ENCODE results near the gene DTNBP1. TPM values are rescaled to one million over a fixed set of nuclear protein-coding genes. Genes with fewer than 3 reads are reported as not detected.

The DTNBP1 gene
- total and polyA plus RNA-seq, 4 donors = 26.2 to 37.1 (median 27.6) TPM

DNA sequence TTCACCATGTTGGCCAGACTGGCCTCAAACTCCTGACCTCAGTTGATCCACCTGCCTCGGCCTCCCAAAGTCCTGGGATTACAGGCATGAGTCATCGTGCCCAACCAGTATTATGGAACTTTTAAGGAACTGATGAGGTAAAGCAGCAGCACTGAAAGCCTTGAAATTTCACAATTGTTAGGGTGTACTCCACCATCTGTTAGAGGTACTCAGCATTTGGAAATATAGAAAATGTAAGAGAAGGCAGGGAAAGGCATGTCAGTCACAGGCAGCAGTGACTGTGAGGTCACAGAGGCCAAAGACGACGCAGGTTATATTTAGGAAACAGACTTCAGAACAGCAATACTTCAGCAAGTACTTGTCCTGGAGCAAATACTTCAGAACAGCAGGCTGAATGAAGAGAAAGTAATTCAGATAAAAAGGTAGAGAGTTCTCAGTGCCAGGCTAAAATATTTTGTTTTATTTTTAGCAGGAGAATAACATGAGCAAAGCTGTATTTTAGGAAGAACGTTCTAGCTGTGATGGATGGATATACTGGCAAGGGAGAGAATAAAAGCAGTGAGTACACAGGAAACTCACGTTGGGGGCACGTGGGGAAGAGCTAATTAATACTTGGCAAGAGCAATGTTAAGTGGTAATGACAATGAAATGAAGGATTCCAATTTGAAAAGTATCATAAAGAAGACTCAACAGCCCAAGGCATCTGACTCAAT is 67.2 kb downstream of the DTNBP1 start:
- ATAC-seq (ENCODE audit: low FRiP score) (peak; percentile 26), DNase-seq (no peak)
- intact Hi-C loops (cut with DNase I) = no loop called here
- no peaks in the 10 kb centered on the region for H3K27me3 ChIP-seq (ENCODE audit: control insufficient read depth in 1 of 2, insufficient read depth in 2 of 2, low read length in 1 of 2)
- WGBS, 2 donors = 4 to 11% methylated on average over 7 of the region's 7 CpGs
- H3K27ac ChIP-seq (ENCODE audit: low read depth in 1 of 2, low read length in 2 of 2) = peak overlapping the region; percentile 52 to 87
- H3K36me3 ChIP-seq (ENCODE audit: control insufficient read depth in 1 of 2, insufficient read depth in 2 of 2, low read length in 1 of 2) = peaks cover 0 to 2% of the 10 kb centered on the region in 2 donors
- H3K4me1 ChIP-seq (ENCODE audit: control insufficient read depth in 1 of 2, insufficient read depth in 2 of 2, low read length in 2 of 2) = peaks cover 3 to 8% of the 10 kb centered on the region in 2 donors
- no peak overlapping the region for H3K4me3 ChIP-seq (ENCODE audit: low read length in 2 of 2)
- no peaks in the 10 kb centered on the region for H3K9me3 ChIP-seq (ENCODE audit: control insufficient read depth, low read length)

DNA sequence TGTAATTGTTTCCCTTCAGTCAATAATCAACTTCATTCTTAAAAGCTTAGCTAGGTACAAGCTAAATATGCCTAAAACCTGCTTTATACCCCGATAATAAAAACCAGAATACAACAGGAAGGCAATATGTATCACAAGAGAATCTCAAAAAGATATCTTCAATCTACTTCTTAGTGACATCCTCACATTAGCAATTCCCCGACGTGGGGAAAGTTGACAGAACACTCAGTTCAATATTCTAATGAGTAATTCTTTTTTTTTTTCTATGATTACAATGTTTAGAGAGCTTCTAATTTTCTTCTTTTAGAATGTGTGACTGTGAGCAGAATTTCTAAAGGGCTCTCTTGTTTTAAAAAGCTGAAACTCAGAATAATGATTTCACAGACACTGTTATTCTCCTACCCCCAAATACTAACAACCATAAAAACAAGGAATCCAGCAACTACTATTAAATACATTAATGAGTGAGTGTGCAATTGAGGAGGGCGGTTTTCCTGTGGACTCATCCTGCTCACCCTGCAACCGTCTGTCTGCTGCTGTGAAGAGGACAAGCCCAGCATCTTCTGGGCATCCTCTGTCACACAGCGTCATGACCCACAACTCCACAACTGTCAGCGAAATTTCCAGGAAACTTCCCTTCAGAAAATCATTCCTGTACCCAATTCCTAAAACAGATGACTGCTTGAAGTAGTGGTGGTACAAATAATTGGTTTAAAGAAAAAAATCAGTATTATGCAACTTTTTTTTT is 68.1 kb downstream of the DTNBP1 start:
- DNase-seq (no peak), ATAC-seq (ENCODE audit: low FRiP score) (no peak)
- Histone ChIP-seq H3K9me3 (ENCODE audit: control insufficient read depth, low read length) (no peaks in the 10 kb centered on the region), H3K27me3 (ENCODE audit: control insufficient read depth in 1 of 2, insufficient read depth in 2 of 2, low read length in 1 of 2) (no peaks in the 10 kb centered on the region), H3K27ac (ENCODE audit: low read depth in 1 of 2, low read length in 2 of 2) (peak overlapping the region in 1 of 2 donors; percentile 13), H3K4me3 (ENCODE audit: low read length in 2 of 2) (no peak overlapping the region), H3K36me3 (ENCODE audit: control insufficient read depth in 1 of 2, insufficient read depth in 2 of 2, low read length in 1 of 2) (no peaks in the 10 kb centered on the region), H3K4me1 (ENCODE audit: control insufficient read depth in 1 of 2, insufficient read depth in 2 of 2, low read length in 2 of 2) (peaks cover 3 to 8% of the 10 kb centered on the region in 2 donors)
- intact Hi-C loops (cut with DNase I) = no loop called here
- whole genome bisulfite sequencing, 2 donors = 85 to 95% methylated on average over 7 of the region's 7 CpGs

- no peak for DNase-seq
Measured at GRCh38 chr6:15593798-15594197, 69.0 kb downstream of the DTNBP1 start.

DNA sequence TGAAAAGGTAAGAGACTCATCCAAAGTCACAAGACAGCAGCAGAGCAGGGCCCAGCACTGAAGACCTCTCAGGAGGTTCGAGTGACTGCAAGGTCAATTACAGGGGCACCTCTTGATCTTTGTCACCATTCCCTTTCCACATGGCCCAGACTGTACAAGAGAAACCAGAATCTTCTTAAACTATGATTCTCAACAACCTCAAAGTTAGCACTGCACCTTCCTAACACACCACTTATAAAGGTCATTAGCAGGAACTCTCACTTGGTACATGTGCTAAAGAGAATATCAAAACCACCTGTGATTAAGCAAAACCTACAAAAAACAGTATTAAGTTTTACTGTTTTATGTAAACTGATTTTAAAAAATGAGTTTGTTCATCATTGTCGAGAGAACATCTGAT is 70.2 kb downstream of the DTNBP1 start:
- Histone ChIP-seq H3K27me3 (ENCODE audit: control insufficient read depth in 1 of 2, insufficient read depth in 2 of 2, low read length in 1 of 2) (no peaks in the 10 kb centered on the region), H3K4me1 (ENCODE audit: control insufficient read depth in 1 of 2, insufficient read depth in 2 of 2, low read length in 2 of 2) (peaks cover 3 to 8% of the 10 kb centered on the region in 2 donors), H3K36me3 (ENCODE audit: control insufficient read depth in 1 of 2, insufficient read depth in 2 of 2, low read length in 1 of 2) (no peaks in the 10 kb centered on the region), H3K27ac (ENCODE audit: low read depth in 1 of 2, low read length in 2 of 2) (no peak overlapping the region), H3K4me3 (ENCODE audit: low read length in 2 of 2) (no peak overlapping the region), H3K9me3 (ENCODE audit: control insufficient read depth, low read length) (no peaks in the 10 kb centered on the region)
- WGBS, 2 donors = 94 to 97% methylated on average over 2 of the region's 2 CpGs
- no peak for DNase-seq
- no peak for ATAC-seq (ENCODE audit: low FRiP score)
- intact Hi-C loops (cut with DNase I) = no loop called here

More at GRCh38 chr6:15593798-15594197, 69.0 kb downstream of the DTNBP1 start:
- no peaks in the 10 kb centered on the region for H3K9me3 ChIP-seq (ENCODE audit: control insufficient read depth, low read length)
- intact Hi-C loops (cut with DNase I) = no loop called here
- H3K4me1 ChIP-seq (ENCODE audit: control insufficient read depth in 1 of 2, insufficient read depth in 2 of 2, low read length in 2 of 2) = peaks cover 3 to 8% of the 10 kb centered on the region in 2 donors
- H3K36me3 ChIP-seq (ENCODE audit: control insufficient read depth in 1 of 2, insufficient read depth in 2 of 2, low read length in 1 of 2) = no peaks in the 10 kb centered on the region
- WGBS, 2 donors = 57 to 59% methylated on average over 2 of the region's 2 CpGs
- no peaks in the 10 kb centered on the region for H3K27me3 ChIP-seq (ENCODE audit: control insufficient read depth in 1 of 2, insufficient read depth in 2 of 2, low read length in 1 of 2)
- no peak overlapping the region for H3K4me3 ChIP-seq (ENCODE audit: low read length in 2 of 2)
- no peak for ATAC-seq (ENCODE audit: low FRiP score)
- no peak overlapping the region for H3K27ac ChIP-seq (ENCODE audit: low read depth in 1 of 2, low read length in 2 of 2)

GRCh38 chr6:15588971-15589634 is 73.7 kb downstream of the DTNBP1 start:
- DNase-seq (no peak), ATAC-seq (ENCODE audit: low FRiP score) (no peak)
- Histone ChIP-seq H3K27ac (ENCODE audit: low read depth in 1 of 2, low read length in 2 of 2) (no peak overlapping the region), H3K36me3 (ENCODE audit: control insufficient read depth in 1 of 2, insufficient read depth in 2 of 2, low read length in 1 of 2) (no peaks in the 10 kb centered on the region), H3K4me1 (ENCODE audit: control insufficient read depth in 1 of 2, insufficient read depth in 2 of 2, low read length in 2 of 2) (no peaks in the 10 kb centered on the region), H3K27me3 (ENCODE audit: control insufficient read depth in 1 of 2, insufficient read depth in 2 of 2, low read length in 1 of 2) (no peaks in the 10 kb centered on the region), H3K4me3 (ENCODE audit: low read length in 2 of 2) (no peak overlapping the region), H3K9me3 (ENCODE audit: control insufficient read depth, low read length) (no peaks in the 10 kb centered on the region)
- intact Hi-C loops (cut with DNase I) = no loop called here
- WGBS, 2 donors = 92 to 94% methylated on average over 3 of the region's 3 CpGs

GRCh38 chr6:15586503-15586902 is 76.3 kb downstream of the DTNBP1 start:
- ATAC-seq (ENCODE audit: low FRiP score) (no peak), DNase-seq (no peak)
- Histone ChIP-seq H3K4me1 (ENCODE audit: control insufficient read depth in 1 of 2, insufficient read depth in 2 of 2, low read length in 2 of 2) (no peaks in the 10 kb centered on the region), H3K27me3 (ENCODE audit: control insufficient read depth in 1 of 2, insufficient read depth in 2 of 2, low read length in 1 of 2) (no peaks in the 10 kb centered on the region), H3K27ac (ENCODE audit: low read depth in 1 of 2, low read length in 2 of 2) (no peak overlapping the region), H3K4me3 (ENCODE audit: low read length in 2 of 2) (no peak overlapping the region), H3K36me3 (ENCODE audit: control insufficient read depth in 1 of 2, insufficient read depth in 2 of 2, low read length in 1 of 2) (no peaks in the 10 kb centered on the region), H3K9me3 (ENCODE audit: control insufficient read depth, low read length) (no peaks in the 10 kb centered on the region)
- intact Hi-C loops (cut with DNase I) = no loop called here

GRCh38 chr6:15585760-15586214 is 77.0 kb downstream of the DTNBP1 start:
- DNase-seq = no peak
- H3K4me1 ChIP-seq (ENCODE audit: control insufficient read depth in 1 of 2, insufficient read depth in 2 of 2, low read length in 2 of 2) = no peaks in the 10 kb centered on the region
- no peak for ATAC-seq (ENCODE audit: low FRiP score)
- H3K36me3 ChIP-seq (ENCODE audit: control insufficient read depth in 1 of 2, insufficient read depth in 2 of 2, low read length in 1 of 2) = no peaks in the 10 kb centered on the region
- H3K4me3 ChIP-seq (ENCODE audit: low read length in 2 of 2) = no peak overlapping the region
- no peak overlapping the region for H3K27ac ChIP-seq (ENCODE audit: low read depth in 1 of 2, low read length in 2 of 2)
- 96 to 97% methylated on average over 2 of the region's 2 CpGs for WGBS, 2 donors
- H3K27me3 ChIP-seq (ENCODE audit: control insufficient read depth in 1 of 2, insufficient read depth in 2 of 2, low read length in 1 of 2) = no peaks in the 10 kb centered on the region
- H3K9me3 ChIP-seq (ENCODE audit: control insufficient read depth, low read length) = no peaks in the 10 kb centered on the region
- intact Hi-C loops (cut with DNase I) = no loop called here

DNA sequence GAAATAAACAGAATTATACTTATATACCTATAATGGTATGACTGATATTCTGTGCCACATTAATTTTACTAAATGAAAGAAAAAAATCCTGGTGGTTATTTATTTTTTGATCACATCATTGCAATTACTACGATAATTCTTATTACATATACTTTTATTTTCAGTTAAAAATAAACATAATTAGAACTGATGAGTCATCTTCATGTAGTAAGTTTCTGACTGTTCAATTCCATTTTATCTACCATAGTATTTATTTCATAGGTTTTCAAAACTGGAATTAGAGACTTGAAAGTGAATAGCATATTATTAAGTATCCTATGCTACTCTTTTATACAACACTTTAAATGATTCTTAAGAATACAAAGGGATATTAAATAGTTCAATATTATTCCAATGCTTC is 80.3 kb downstream of the DTNBP1 start:
- WGBS, 2 donors = 84 to 89% methylated on average over 1 of the region's 1 CpG
- Histone ChIP-seq H3K9me3 (ENCODE audit: control insufficient read depth, low read length) (no peaks in the 10 kb centered on the region), H3K4me3 (ENCODE audit: low read length in 2 of 2) (no peak overlapping the region), H3K36me3 (ENCODE audit: control insufficient read depth in 1 of 2, insufficient read depth in 2 of 2, low read length in 1 of 2) (no peaks in the 10 kb centered on the region), H3K4me1 (ENCODE audit: control insufficient read depth in 1 of 2, insufficient read depth in 2 of 2, low read length in 2 of 2) (no peaks in the 10 kb centered on the region), H3K27ac (ENCODE audit: low read depth in 1 of 2, low read length in 2 of 2) (no peak overlapping the region), H3K27me3 (ENCODE audit: control insufficient read depth in 1 of 2, insufficient read depth in 2 of 2, low read length in 1 of 2) (no peaks in the 10 kb centered on the region)
- intact Hi-C loops (cut with DNase I) = no loop called here
- ATAC-seq (ENCODE audit: low FRiP score) (no peak), DNase-seq (no peak)
